DOHH2 (cell line): ENCODE data around the gene MYPN.

Source experiments
- H3F3A ChIP-seq: fragments of 200-600 bp; sonication (generic), shearing (Covaris generic); 2 replicates; pipeline ENCODE4 v1.6.0; 2016; ENCODE audit warnings: antibody characterized with exemption, mild to moderate bottlenecking; ENCODE audit not compliant: control insufficient read depth, insufficient read depth
- H3K27ac ChIP-seq: fragments of 200-600 bp; sonication (generic); 2 replicates; pipeline ENCODE4 v1.5.1; 2014; ENCODE audit warnings: low read depth, mild to moderate bottlenecking, low read length, moderate library complexity
- H3K27me3 ChIP-seq: fragments of 200-600 bp; sonication (generic); 2 replicates; pipeline ENCODE4 v1.6.1; 2014; ENCODE audit warnings: mild to moderate bottlenecking, low read length, mixed read lengths; ENCODE audit not compliant: control insufficient read depth
- H3K36me3 ChIP-seq: fragments of 200-600 bp; sonication (generic); 2 replicates; pipeline ENCODE4 v1.6.1; 2014; ENCODE audit warnings: mild to moderate bottlenecking, low read length, moderate library complexity, mixed read lengths; ENCODE audit not compliant: control insufficient read depth
- H3K4me1 ChIP-seq: fragments of 200-600 bp; sonication (generic); 2 replicates; pipeline ENCODE4 v1.6.1; 2014; ENCODE audit warnings: mild to moderate bottlenecking, low read length, mixed read lengths; ENCODE audit not compliant: control insufficient read depth
- H3K4me2 ChIP-seq: fragments of 200-600 bp; sonication (generic); 2 replicates; pipeline ENCODE4 v1.6.0; 2014; ENCODE audit warnings: mild to moderate bottlenecking, low read length, moderate library complexity
- H3K4me3 ChIP-seq: fragments of 200-600 bp; sonication (generic); 2 replicates; pipeline ENCODE4 v1.5.1; 2014; ENCODE audit warnings: mild to moderate bottlenecking, low read length, mixed read lengths
- H3K79me2 ChIP-seq: fragments of 200-600 bp; sonication (generic); 2 replicates; pipeline ENCODE4 v1.6.1; 2014; ENCODE audit warnings: mild to moderate bottlenecking, low read length, mixed read lengths; ENCODE audit not compliant: control insufficient read depth
- H3K9me2 ChIP-seq: fragments of 200-600 bp; sonication (generic); replicated peaks from 2 replicates; pipeline ENCODE4 v1.6.1; 2014; ENCODE audit warnings: mild to moderate bottlenecking, low read length, mixed read lengths; ENCODE audit not compliant: control insufficient read depth
- H3K9me3 ChIP-seq: fragments of 200-600 bp; sonication (generic); 2 replicates; pipeline ENCODE4 v1.6.1; 2014; ENCODE audit warnings: antibody characterized with exemption, low read length, mixed read lengths; ENCODE audit not compliant: control insufficient read depth, insufficient read depth
- H4K20me1 ChIP-seq: fragments of 200-600 bp; sonication (generic); 2 replicates; pipeline ENCODE4 v1.6.0; 2014; ENCODE audit warnings: low read depth, mild to moderate bottlenecking, antibody characterized with exemption, low read length, moderate library complexity; ENCODE audit not compliant: control insufficient read depth, insufficient read depth
- EZH2phosphoT487 ChIP-seq: fragments of 200-600 bp; sonication (generic); IDR thresholded peaks from 2 replicates; pipeline ENCODE4 v1.6.1; 2017; ENCODE audit warnings: borderline replicate concordance, mild to moderate bottlenecking, antibody characterized with exemption, low read length, moderate library complexity, mixed read lengths
- TF ChIP-seq, protein P1 (sequence below): fragments of 200-600 bp; sonication (generic); IDR thresholded peaks from one replicate; pipeline ENCODE4 v1.5.1; 2014; ENCODE audit warnings: antibody characterized with exemption, mild to moderate bottlenecking, low read depth, low read length; ENCODE audit not compliant: poor library complexity, severe bottlenecking

The MYPN gene

DNA sequence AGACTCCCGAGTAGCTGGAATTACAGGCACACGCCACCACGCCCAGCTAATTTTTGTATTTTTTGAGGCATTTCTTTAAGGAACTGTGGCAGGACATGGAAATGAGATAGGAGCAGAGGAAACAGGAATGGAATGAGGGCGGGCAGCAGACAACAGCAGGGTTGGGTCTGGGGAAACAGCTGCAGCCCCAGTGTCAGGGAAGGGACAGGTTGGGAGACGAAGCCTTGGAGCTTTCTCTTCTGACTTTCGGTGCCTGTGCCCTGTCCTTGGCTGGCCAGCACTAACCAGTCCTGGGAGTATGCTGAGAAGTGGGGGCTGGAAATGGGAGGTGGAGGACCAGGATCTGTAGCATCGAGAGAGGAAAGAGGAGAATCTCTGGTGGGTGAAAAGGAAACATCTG lies 75.3 kb downstream of the MYPN start:
- Histone ChIP-seq H3K4me2 (no peak overlapping the region), H3K9me2 (no peaks in the 10 kb centered on the region), H3K27me3 (peaks cover 8% of the 10 kb centered on the region; the same call in 1 of the 2 replicates), H3K4me1 (no peaks in the 10 kb centered on the region), H4K20me1 (no peaks in the 10 kb centered on the region), H3K36me3 (no peaks in the 10 kb centered on the region), H3K4me3 (no peak overlapping the region), H3K79me2 (no peaks in the 10 kb centered on the region), H3K27ac (no peak overlapping the region), H3K9me3 (no peaks in the 10 kb centered on the region), H3F3A (no peaks in the 10 kb centered on the region)
- TF ChIP-seq, protein P1, sequence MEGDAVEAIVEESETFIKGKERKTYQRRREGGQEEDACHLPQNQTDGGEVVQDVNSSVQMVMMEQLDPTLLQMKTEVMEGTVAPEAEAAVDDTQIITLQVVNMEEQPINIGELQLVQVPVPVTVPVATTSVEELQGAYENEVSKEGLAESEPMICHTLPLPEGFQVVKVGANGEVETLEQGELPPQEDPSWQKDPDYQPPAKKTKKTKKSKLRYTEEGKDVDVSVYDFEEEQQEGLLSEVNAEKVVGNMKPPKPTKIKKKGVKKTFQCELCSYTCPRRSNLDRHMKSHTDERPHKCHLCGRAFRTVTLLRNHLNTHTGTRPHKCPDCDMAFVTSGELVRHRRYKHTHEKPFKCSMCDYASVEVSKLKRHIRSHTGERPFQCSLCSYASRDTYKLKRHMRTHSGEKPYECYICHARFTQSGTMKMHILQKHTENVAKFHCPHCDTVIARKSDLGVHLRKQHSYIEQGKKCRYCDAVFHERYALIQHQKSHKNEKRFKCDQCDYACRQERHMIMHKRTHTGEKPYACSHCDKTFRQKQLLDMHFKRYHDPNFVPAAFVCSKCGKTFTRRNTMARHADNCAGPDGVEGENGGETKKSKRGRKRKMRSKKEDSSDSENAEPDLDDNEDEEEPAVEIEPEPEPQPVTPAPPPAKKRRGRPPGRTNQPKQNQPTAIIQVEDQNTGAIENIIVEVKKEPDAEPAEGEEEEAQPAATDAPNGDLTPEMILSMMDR: no peak
- no peak for TF ChIP-seq EZH2phosphoT487

DNA sequence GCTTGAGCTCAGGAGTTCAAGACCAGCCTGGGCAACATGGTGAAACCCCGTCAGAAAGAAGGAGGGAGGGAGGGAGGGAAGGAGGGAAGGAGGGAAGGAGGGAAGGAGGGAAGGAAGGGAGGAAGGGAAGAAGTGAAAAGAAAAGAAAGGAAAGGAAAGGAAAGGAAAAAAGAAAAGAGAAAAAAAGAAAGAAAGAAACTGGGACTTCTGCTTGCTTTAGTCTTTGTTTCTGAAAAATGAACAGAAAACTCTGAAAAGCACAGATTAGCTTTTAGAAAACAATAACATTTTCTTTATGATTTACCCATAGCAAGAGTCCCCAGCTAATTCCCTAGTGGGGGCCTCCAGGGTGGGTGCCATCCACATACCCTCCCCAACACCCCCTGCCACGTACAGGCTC lies 75.8 kb downstream of the MYPN start:
- H3K4me3 ChIP-seq: no peak overlapping the region
- H3K9me3 ChIP-seq: no peaks in the 10 kb centered on the region
- peaks cover 8% of the 10 kb centered on the region; the same call in 1 of the 2 replicates for H3K27me3 ChIP-seq
- no peak overlapping the region for H3K27ac ChIP-seq
- H3K36me3 ChIP-seq: no peaks in the 10 kb centered on the region
- TF ChIP-seq, protein P1: no peak
- no peak for TF ChIP-seq EZH2phosphoT487
- H3K79me2 ChIP-seq: no peaks in the 10 kb centered on the region
- H3K9me2 ChIP-seq: no peaks in the 10 kb centered on the region
- no peaks in the 10 kb centered on the region for H3K4me1 ChIP-seq
- H4K20me1 ChIP-seq: no peaks in the 10 kb centered on the region
- no peak overlapping the region for H3K4me2 ChIP-seq
- H3F3A ChIP-seq: no peaks in the 10 kb centered on the region

GRCh38 chr10:68188835-68189234 lies 79.5 kb downstream of the MYPN start:
- Histone ChIP-seq H3K27me3 (peaks cover 8% of the 10 kb centered on the region; the same call in 1 of the 2 replicates), H3K27ac (no peak overlapping the region), H4K20me1 (no peaks in the 10 kb centered on the region), H3K79me2 (no peaks in the 10 kb centered on the region), H3K4me2 (no peak overlapping the region), H3F3A (no peaks in the 10 kb centered on the region), H3K9me3 (no peaks in the 10 kb centered on the region), H3K9me2 (no peaks in the 10 kb centered on the region), H3K36me3 (no peaks in the 10 kb centered on the region), H3K4me1 (peaks cover 6% of the 10 kb centered on the region; the same call in 1 of the 2 replicates), H3K4me3 (no peak overlapping the region)
- no peak for TF ChIP-seq EZH2phosphoT487
- TF ChIP-seq, protein P1: no peak
